Kidney (tissue), 14 donors: ENCODE results near the gene NDUFV1. TPM values are rescaled to one million over a fixed set of nuclear protein-coding genes. Genes with fewer than 3 reads are reported as not detected.

Source experiments
- DNase-seq, 5 donors: peaks; one replicate each; pipeline ENCODE4 v3.0.0-alpha.2; 2013 to 2020
- FAIRE-seq: peaks from 2 replicates; lab custom pipeline; 2012; peaks lifted over from hg19 to GRCh38; lab: Jason Lieb, UNC
- H3K27ac ChIP-seq, 2 donors: one replicate each; pipeline ENCODE4 v1.7.0; 2013; ENCODE audit warnings: low read depth in 2 of 2, low read length in 2 of 2, inconsistent platforms in 1 of 2
- H3K27me3 ChIP-seq: one replicate; pipeline ENCODE4 v1.7.1; 2013; ENCODE audit warnings: low read length, inconsistent platforms; ENCODE audit not compliant: control insufficient read depth, insufficient read depth
- H3K36me3 ChIP-seq, 3 donors: one replicate each; pipeline versions ENCODE4 v1.7.0 to v1.7.1; 2013; ENCODE audit warnings: low read length in 3 of 3, control low read depth in 1 of 3, inconsistent platforms in 1 of 3; ENCODE audit not compliant: insufficient read depth in 3 of 3, control insufficient read depth in 2 of 3
- H3K4me1 ChIP-seq, 3 donors: one replicate each; pipeline versions ENCODE4 v1.7.0 to v1.7.1; 2013; ENCODE audit warnings: low read length in 3 of 3, inconsistent platforms in 1 of 3, low read depth in 1 of 3; ENCODE audit not compliant: control insufficient read depth in 2 of 3, insufficient read depth in 2 of 3
- H3K4me3 ChIP-seq, 3 donors: one replicate each; pipeline versions ENCODE4 v1.7.0 to v1.8.1; 2013; ENCODE audit warnings: low read length in 3 of 3, control low read depth in 1 of 3, inconsistent platforms in 1 of 3
- H3K9ac ChIP-seq, 3 donors: one replicate each; pipeline versions ENCODE4 v1.7.0 to v1.7.1; 2013; ENCODE audit warnings: low read length in 3 of 3, control low read depth in 1 of 3, inconsistent platforms in 1 of 3
- H3K9me3 ChIP-seq, 3 donors: one replicate each; pipeline versions ENCODE4 v1.7.0 to v1.7.1; 2013; ENCODE audit warnings: low read length in 3 of 3, control low read depth in 1 of 3, inconsistent platforms in 1 of 3; ENCODE audit not compliant: control insufficient read depth in 2 of 3, insufficient read depth in 1 of 3
- intact Hi-C: fragments of 100-400 bp; cut with DNase I; formaldehyde crosslinking; loops from one replicate; pipeline ENCODE4 v1.11.1; 2022
- polyA plus RNA-seq: library from polyadenylated mRNA; stranded (reverse); fragments of 350-450 nt; fragmentation: Illumina TruSeq; extraction: RNeasy Lipid Tissue Mini Kit (QIAGEN cat#74804); gene quantifications from one replicate; pipeline ENCODE4 v1.2.3, GENCODE V29; 2014; ENCODE audit warnings: low read depth, low replicate concordance; ENCODE audit not compliant: insufficient read depth
- total RNA-seq: library from RNA; stranded (reverse); fragmentation: NEBNext Ultra II Directional; extraction: Animal tissue kit (Norgen Biotek cat#: 25700); gene quantifications from one replicate; pipeline ENCODE4 v1.2.1, GENCODE V29; 2021
- TF ChIP-seq, protein P1 (sequence below): IDR thresholded peaks from 3 replicates; pipeline ENCODE4 v1.5.1; 2012; ENCODE audit warnings: mild to moderate bottlenecking, moderate library complexity, borderline replicate concordance; ENCODE audit not compliant: insufficient read depth; ENCODE audit errors: extremely low read depth
- donor health status: control.
- donor health status: control.
- donor health status: control.
- donor health status: control.
- donor health status: control.
- donor health status: DM: yes; HTN: yes; CAD: no.
- donor health status: Normal renal cell carcinoma (clear cell type).

Gene NDUFV1
- total and polyA plus RNA-seq, 2 donors from 2014 or later = 191 to 395 TPM

- Histone ChIP-seq H3K9ac (peak overlapping the region in 1 of 3 donors; percentile 71), H3K27ac (no peak overlapping the region), H3K4me3 (no peak overlapping the region), H3K9me3 (no peaks in the 10 kb centered on the region), H3K4me1 (peaks cover 0 to 16% (median 0%) of the 10 kb centered on the region in 3 donors), H3K36me3 (peaks cover 0 to 10% (median 7%) of the 10 kb centered on the region in 3 donors), H3K27me3 (no peaks in the 10 kb centered on the region)
- FAIRE-seq (no peak), DNase-seq (peak in 4 of 5 donors; percentile 12 to 75 (median 54))
- intact Hi-C loops = no loop called here
- TF ChIP-seq, protein P1, sequence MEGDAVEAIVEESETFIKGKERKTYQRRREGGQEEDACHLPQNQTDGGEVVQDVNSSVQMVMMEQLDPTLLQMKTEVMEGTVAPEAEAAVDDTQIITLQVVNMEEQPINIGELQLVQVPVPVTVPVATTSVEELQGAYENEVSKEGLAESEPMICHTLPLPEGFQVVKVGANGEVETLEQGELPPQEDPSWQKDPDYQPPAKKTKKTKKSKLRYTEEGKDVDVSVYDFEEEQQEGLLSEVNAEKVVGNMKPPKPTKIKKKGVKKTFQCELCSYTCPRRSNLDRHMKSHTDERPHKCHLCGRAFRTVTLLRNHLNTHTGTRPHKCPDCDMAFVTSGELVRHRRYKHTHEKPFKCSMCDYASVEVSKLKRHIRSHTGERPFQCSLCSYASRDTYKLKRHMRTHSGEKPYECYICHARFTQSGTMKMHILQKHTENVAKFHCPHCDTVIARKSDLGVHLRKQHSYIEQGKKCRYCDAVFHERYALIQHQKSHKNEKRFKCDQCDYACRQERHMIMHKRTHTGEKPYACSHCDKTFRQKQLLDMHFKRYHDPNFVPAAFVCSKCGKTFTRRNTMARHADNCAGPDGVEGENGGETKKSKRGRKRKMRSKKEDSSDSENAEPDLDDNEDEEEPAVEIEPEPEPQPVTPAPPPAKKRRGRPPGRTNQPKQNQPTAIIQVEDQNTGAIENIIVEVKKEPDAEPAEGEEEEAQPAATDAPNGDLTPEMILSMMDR = peak; percentile 31
These were observed 8.3 kb downstream of the NDUFV1 start for GRCh38 chr11:67614730-67615714.

- no peak for DNase-seq
- intact Hi-C loops = no loop called here
These were observed 9.1 kb downstream of the NDUFV1 start for GRCh38 chr11:67615728-67616430.

DNA sequence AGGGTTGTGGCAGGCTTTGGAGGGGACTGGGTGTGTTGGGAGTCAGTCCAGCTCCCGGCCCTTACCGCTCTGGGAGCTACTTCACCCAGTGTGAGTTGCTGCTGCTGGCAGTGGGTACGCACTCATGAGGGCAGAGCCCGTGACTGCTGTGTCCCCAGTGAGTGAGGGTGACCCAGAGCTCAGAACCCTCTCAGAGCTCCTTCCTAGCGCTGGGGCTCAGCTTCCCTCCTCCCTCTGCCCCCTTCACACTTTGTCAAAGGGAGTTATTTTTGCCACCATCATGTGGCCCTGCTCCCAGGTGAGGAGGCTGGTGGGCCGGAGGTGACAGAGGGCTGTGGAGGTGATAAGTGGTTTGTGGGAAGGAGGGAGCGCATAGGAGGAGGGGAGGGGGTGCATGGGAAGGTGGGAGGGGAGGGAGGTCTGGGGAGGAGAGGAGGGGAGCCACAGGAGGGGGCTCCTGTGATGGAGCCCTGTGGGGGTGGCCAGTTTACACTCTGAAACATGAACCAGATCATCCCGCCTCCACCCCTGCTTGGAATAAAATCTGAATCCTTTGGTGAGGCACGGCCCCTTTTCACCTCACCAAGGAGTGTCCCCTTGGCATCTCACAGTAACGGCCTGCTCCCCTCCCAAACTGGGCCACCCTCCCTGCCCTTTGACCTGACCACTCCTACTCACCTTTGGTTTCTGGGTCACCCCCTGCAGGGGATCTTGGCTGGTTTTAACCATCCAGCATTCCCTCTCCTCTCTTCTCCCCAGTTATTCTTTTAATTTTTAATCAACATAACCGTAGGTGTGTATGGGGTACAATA lies 9.9 kb downstream of the NDUFV1 start:
- FAIRE-seq (no peak), DNase-seq (peak in 2 of 5 donors; percentile 9 to 55)
- H3K27ac ChIP-seq = no peak overlapping the region
- intact Hi-C loops = no loop called here
- no peaks in the 10 kb centered on the region for H3K36me3 ChIP-seq
- H3K9me3 ChIP-seq = no peaks in the 10 kb centered on the region
- no peak overlapping the region for H3K9ac ChIP-seq
- H3K27me3 ChIP-seq = no peaks in the 10 kb centered on the region
- no peak overlapping the region for H3K4me3 ChIP-seq
- H3K4me1 ChIP-seq = peaks cover 0 to 16% (median 0%) of the 10 kb centered on the region in 3 donors
- TF ChIP-seq, protein P1 = no peak

More at GRCh38 chr11:67615728-67616430, 9.1 kb downstream of the NDUFV1 start:
- H3K27ac ChIP-seq = no peak overlapping the region
- H3K4me1 ChIP-seq = peaks cover 0 to 16% (median 0%) of the 10 kb centered on the region in 3 donors
- no peak overlapping the region for H3K4me3 ChIP-seq
- H3K36me3 ChIP-seq = peaks cover 0 to 3% (median 1%) of the 10 kb centered on the region in 3 donors
- no peak overlapping the region for H3K9ac ChIP-seq
- H3K27me3 ChIP-seq = no peaks in the 10 kb centered on the region
- FAIRE-seq = no peak
- H3K9me3 ChIP-seq = no peaks in the 10 kb centered on the region
- TF ChIP-seq, protein P1 = no peak
